Activated CD4-positive, alpha-beta T cell treated with anti-CD3 and anti-CD28 coated beads, Interleukin-2, amount 50 U/mL, for 1 hour (primary cell): ENCODE results near the gene PIK3CB.
"Not testable (repeated sequence)": the region's sequence is repeated elsewhere in the genome, so short reads cannot be mapped to it uniquely, and the experiment has no call there.

Experiments
- DNase-seq: peaks from one replicate; pipeline ENCODE4 v3.0.0-alpha.2; 2020

Gene PIK3CB

DNA sequence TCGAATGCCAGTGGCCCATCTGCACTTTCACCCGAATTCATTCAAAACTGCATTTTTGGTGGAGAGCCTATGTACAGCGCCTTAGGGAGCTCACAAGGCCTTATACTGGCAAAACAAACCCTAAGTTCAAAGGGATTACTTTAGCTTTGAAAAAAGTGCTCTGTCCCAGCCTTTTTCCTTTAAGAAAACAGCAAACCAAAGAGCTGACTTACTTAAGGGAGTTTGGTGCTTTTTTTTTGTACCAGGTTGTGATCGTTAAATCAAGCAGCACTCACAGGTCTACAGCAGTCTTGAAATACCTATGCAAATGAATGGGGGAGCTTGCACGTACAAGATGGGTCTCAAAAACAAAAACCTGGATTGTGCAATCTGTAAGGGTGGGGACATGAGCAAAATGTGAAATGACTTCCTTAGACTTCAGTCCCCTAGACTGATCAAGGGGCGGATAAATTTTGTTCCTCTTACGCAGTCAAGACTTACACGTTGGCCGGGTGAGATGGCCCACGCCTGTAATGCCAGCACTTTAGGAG lies 11.6 kb upstream of the PIK3CB start:
- DNase-seq: no peak

GRCh38 chr3:138845771-138846173 lies 11.0 kb upstream of the PIK3CB start:
- DNase-seq: no peak

DNA sequence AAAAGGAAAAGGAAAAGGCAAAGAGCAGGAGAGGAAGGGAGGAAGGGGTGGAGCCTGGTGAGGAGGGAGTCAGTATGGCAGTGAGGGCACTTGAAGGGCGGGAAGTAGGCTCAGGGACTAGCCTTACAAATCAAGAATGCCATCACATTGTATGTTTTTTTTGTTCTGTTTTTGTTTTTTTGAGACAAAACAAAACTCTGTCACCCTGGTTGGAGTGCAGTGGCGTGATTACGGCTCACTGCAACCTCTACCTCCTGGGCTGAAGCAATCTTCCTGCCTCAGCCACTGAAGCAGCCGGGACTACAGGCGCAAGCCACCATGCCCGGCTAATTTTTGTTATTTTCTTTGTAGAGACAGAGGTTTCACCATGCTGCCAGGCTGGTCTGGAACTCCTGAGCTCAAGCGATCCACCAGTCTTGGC lies 10.5 kb upstream of the PIK3CB start:
- no peak for DNase-seq

- no peak for DNase-seq
Observed at GRCh38 chr3:138842483-138843188, 7.9 kb upstream of the PIK3CB start.

DNA sequence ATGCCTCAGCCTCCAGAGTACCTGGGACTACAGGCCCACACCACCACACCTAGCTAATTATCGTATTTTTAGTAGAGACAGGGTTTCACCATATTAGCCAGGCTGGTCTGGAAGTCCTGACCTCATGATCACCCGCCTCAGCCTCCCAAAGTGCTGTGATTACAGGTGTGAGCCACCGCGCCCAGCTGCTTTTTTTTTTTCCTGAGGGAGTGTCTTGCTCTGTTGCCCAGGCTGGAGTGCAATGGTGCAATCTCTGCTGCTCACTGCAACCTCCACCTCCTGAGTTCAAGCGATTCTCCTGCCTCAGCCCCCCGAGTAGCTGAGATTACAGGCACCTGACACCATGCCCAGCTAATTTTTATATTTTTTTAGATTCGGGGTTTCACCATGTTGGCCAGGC lies 3.7 kb upstream of the PIK3CB start:
- not testable (repeated sequence) for DNase-seq

DNA sequence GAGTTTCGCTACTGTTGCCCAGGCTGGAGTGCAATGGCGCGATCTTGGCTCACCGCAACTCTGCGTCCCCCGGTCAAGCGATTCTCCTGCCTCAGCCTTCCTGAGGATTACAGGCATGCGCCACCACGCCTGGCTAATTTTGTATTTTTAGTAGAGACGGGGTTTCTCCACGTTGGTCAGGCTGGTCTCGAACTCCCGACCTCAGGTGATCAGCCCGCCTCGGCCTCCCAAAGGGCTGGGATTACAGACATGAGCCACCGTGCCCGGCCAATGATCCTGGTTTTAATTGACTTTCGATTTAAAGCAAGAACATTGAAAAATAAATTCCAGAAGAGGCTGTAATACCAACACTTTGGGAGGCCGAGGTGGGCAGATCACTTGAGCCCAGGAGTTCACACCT lies 1.1 kb upstream of the PIK3CB start:
- not testable (repeated sequence) for DNase-seq

DNA sequence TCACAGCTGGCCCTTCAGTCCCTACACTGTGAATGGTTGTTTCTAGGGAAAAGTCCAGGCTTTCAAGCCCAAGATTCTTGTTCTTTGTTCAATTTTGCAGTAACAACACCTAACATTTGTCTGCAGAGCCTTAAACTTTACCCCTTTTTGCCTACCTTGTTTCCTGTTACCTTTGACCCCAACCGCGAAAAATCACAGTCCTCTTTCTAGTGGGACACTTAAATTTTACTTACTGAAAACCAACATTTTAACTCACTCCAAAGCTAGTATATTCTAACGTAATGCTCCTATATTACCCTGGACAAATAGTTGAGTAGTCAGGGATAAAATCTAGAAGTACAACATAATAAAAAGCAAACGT lies 649 bp upstream of the PIK3CB start:
- DNase-seq: no peak

DNA sequence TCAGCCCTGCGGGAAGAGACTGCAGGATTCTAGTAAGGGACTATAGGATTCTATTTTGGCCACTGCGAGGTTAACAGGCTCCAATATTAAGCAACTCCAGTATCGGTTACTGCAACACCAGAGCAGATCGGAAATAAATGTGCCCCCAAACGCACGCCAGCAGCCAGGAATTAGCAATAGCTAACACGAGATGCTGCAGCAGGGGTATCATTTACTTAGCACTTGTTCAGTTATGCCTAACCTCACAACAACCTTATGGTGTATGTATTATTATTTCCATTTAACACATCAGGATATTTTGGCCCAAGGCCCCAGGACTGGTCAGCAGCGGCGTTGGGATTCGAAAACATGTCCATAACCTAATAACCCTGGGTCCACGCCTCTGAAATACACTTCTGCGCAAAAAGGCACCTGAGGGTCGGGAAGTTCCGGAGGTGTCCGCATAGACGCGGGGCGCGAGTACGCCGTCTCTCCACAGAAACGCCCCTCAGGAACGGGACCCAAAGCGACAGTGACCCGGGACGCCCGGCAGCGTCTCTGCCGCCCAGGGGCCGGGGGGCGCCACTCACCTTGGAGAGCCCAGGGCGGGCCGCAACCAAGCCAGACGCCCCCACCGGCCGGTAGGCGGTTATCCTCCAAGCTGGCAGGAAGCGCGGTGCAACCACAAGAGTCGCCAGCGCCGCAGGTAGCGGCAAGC lies 681 bp downstream of the PIK3CB start:
- DNase-seq: peak; percentile 8

GRCh38 chr3:138832473-138833057 lies 2.2 kb downstream of the PIK3CB start:
- not testable (repeated sequence) for DNase-seq

- DNase-seq: no peak
Observed at GRCh38 chr3:138829886-138830510, 4.7 kb downstream of the PIK3CB start.

DNA sequence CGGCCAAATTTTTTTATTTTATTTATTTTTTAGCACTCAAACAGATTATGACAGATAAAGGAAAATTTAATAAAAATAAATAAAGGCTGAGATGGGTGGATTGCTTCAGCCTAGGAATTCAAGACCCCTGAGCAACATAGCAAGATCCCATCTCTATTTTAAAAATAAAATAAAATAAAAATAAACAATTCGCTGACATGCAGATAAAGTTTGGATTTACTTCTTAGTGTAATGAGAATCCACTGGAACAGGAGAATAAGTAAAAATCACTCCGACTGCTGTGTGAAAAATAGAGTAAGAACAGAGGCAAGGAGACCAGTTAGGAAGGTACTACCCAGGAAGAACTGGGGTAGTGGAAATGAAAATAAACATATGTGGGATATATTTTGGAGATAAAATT lies 5.6 kb downstream of the PIK3CB start:
- DNase-seq: no peak

DNA sequence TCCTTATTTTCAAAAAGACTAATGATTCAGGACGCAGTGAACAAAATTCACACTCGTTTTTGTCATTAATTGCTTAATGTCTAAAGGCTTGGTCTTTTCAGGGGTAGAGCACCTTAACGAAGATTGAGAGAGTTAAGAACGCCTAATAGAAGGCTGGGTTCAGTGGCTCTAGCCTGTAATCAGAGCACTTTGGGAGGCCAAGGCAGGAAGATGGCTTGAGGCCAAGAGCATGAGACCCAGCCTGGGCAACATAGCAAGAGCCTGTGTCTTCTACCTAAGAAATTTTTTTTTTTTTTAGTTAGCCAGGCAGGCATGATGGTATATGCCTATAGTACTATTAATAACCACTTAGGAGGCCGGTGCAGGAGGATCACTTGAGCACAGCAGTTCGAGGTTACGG lies 7.5 kb downstream of the PIK3CB start:
- no peak for DNase-seq

DNA sequence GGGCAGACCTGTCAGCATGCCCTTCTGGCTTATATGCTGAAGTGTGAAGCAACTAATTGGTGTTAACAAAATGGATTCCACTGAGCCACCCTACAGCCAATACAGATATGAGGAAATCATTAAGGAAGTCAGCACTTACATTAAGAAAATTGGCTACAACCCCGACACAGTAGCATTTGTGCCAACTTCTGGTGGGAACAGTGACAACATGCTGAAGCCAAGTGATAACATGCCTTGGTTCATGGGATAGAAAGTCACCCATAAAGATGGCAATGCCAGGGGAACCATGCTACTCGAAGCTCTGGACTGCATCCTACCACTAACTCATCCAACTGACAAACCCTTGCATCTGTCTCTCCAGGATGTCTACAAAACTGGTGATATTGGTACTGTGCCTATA lies 9.4 kb downstream of the PIK3CB start:
- DNase-seq: no peak

DNA sequence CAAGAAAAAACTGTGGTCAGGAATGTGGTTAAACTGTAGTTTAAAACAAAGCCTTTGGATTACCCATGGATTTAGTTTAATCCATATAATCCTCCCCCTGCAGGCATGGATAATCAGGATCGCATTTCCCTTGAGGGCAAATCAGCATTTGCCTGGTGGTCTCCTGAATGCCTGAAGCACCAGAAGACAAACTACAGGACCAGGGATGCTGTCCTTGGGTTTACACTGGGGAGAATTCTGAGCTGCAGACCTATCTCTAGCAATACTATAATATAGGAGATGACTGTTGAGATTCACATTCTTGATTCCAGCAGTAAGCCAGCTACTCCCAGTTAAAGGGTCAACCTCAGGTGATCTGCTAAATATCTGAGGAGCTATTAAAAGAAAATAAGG lies 10.6 kb downstream of the PIK3CB start:
- DNase-seq: no peak

DNA sequence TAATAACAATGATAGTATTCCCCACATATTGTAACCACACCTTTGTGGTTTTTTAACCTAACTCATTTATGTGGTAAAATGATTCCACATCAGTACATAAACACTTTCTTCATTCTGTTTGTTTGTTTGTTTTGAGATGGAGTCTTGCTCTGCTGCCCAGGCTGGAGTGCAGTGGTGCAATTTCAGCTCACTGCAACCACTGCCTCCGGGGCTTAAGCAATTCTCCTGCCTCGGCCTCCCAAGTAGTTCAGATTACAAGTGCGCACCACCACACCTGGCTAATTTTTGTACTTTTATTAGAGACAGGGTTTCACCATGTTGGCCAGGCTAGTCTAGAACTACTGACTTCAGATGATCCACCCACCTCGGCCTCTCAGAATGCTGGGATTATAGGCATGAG lies 14.3 kb downstream of the PIK3CB start:
- DNase-seq: not testable (repeated sequence)

- DNase-seq: no peak
Observed at GRCh38 chr3:138818185-138818860, 16.4 kb downstream of the PIK3CB start.

DNA sequence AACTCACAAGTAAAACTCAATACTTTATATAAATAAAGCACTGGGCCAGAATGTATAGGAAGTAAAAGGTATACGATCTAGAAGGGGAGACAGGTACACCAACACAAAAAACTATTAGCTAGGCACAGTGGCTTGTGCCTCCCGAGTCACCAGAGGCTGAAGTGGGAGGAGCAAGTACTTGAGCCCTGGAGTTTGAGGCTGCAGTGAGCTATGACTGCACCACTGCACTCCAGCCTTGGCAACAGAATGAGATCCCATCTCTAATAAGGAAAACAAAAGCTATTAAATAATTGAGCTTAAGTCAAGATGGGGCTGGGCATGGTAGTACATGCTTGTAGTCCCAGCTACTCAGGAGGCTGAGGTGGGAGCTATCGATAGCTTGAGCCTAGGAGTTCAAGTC lies 17.0 kb downstream of the PIK3CB start:
- DNase-seq: no peak

GRCh38 chr3:138812806-138813205 lies 21.9 kb downstream of the PIK3CB start:
- DNase-seq: no peak

DNA sequence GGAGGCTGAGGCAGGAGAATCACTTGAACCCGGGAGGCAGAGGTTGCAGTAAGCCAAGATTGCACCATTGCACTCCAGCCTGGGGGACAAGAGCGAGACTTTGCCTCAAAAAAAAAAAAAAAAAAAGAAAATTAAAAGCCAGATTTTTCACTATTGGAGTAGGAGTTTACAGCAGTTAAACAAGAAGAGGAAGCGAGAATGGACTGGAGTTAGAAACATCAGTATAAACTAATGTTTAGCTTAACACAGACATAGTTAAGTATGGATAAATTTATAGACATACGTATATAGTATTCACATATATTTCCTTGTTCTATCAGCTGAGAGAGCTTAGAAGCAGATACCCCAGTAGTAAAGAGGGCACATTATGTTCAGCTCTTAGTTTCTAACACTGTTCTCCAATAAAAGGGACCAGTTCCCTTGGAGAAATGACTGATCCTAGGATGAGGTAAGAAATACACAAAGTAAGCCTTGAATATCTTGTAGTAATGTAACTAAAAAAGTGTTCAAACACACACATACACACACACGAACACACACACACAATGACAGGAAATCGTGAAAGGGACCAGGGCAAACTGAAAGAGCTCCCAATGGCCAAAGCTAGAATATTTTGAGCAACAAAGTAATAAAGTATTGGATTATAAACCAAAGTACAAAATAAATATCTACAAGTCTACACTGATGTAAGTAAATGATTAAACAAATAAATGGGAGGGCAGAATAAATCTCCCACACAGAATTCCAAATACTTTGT lies 25.1 kb downstream of the PIK3CB start:
- no peak for DNase-seq

- no peak for DNase-seq
Observed at GRCh38 chr3:138806376-138807080, 28.2 kb downstream of the PIK3CB start.

GRCh38 chr3:138803006-138803653 lies 31.6 kb downstream of the PIK3CB start:
- DNase-seq: no peak
